T-helper 9 cell (primary cell): ENCODE measurements around the gene SHISA2.

ENCODE experiments used
- DNase-seq: peaks from one replicate; pipeline ENCODE4 v3.0.0-alpha.2; 2020

Gene SHISA2

GRCh38 chr13:26017196-26017921 lies 34.5 kb downstream of the SHISA2 start:
- no peak for DNase-seq

- no peak for DNase-seq
These were observed 35.6 kb downstream of the SHISA2 start for GRCh38 chr13:26016189-26016588.

- no peak for DNase-seq
These were observed 36.3 kb downstream of the SHISA2 start for GRCh38 chr13:26015271-26016125.

- DNase-seq: no peak
These were observed 38.8 kb downstream of the SHISA2 start for GRCh38 chr13:26012995-26013394.

- peak; percentile 46 for DNase-seq
These were observed 39.6 kb downstream of the SHISA2 start for GRCh38 chr13:26011996-26012821.

GRCh38 chr13:26011208-26011573 lies 40.6 kb downstream of the SHISA2 start:
- no peak for DNase-seq

- no peak for DNase-seq
These were observed 41.2 kb downstream of the SHISA2 start for GRCh38 chr13:26010487-26011207.

- no peak for DNase-seq
These were observed 44.3 kb downstream of the SHISA2 start for GRCh38 chr13:26007261-26008125.
